HEK293 (cell line): Measurements from ENCODE around the gene YEATS4.

Experiments used
- CTCF ChIA-PET: fragments of 350-600 bp; formaldehyde crosslinking; extraction: SDS; loops from one replicate; lab custom pipeline; 2021; ENCODE audit warnings: antibody characterized with exemption; lab: Yijun Ruan, JAX
- POLR2A ChIA-PET: fragments of 300-600 bp; formaldehyde crosslinking; extraction: SDS; loops from one replicate; lab custom pipeline; 2020; ENCODE audit warnings: antibody characterized with exemption, inconsistent platforms; lab: Yijun Ruan, JAX
- H3K27ac ChIP-seq: fragments of 200-500 bp; sonication (Bioruptor generic); 2 replicates; pipeline ENCODE4 v1.5.1; 2014; ENCODE audit warnings: low read depth, low read length, control low read depth, inconsistent platforms; ENCODE audit errors: extremely low read depth
- H3K36me3 ChIP-seq, 2 experiments: fragments of 200-500 bp in 1 of 2; sonication (Bioruptor generic) in 1 of 2; 1 replicate in 1 of 2; 2 replicates in 1 of 2; pipeline ENCODE4 v1.5.1; 2014 to 2017; ENCODE audit warnings: inconsistent platforms in 2 of 2, low read length in 2 of 2; ENCODE audit not compliant: control insufficient read depth in 2 of 2, insufficient read depth in 1 of 2
- H3K4me1 ChIP-seq: fragments of 200-500 bp; sonication (Bioruptor generic); 2 replicates; pipeline ENCODE4 v1.5.1; 2014; ENCODE audit warnings: mild to moderate bottlenecking, low read length, inconsistent platforms; ENCODE audit not compliant: control insufficient read depth, insufficient read depth
- H3K4me3 ChIP-seq: 2 replicates; pipeline ENCODE4 v1.5.1; 2011; ENCODE audit warnings: low read depth, mild to moderate bottlenecking, control low read depth, low read length, moderate library complexity
- H3K9me3 ChIP-seq: fragments of 200-500 bp; sonication (Bioruptor generic); 2 replicates; pipeline ENCODE4 v1.5.1; 2014; ENCODE audit warnings: low read depth, low read length, inconsistent platforms; ENCODE audit not compliant: control insufficient read depth, insufficient read depth
- GLIS2 ChIP-seq: fragments of 450-650 bp; formaldehyde crosslinking; IDR thresholded peaks from 2 replicates; pipeline ENCODE4 v1.5.1; 2016; ENCODE audit warnings: missing biosample characterization, missing genetic modification characterization
- ZBTB1 ChIP-seq: fragments of 450-650 bp; formaldehyde crosslinking; IDR thresholded peaks from 2 replicates; pipeline ENCODE4 v1.5.1; 2016; ENCODE audit warnings: missing biosample characterization, missing genetic modification characterization
- ZNF184 ChIP-seq: fragments of 450-650 bp; IDR thresholded peaks from 2 replicates; pipeline ENCODE4 v1.5.1; 2018; ENCODE audit warnings: missing biosample characterization, mild to moderate bottlenecking, missing genetic modification characterization
- ZNF202 ChIP-seq: fragments of 450-650 bp; formaldehyde crosslinking; IDR thresholded peaks from 2 replicates; pipeline ENCODE4 v1.5.1; 2016; ENCODE audit warnings: missing biosample characterization, missing genetic modification characterization, borderline replicate concordance
- ZNF292 ChIP-seq: fragments of 450-650 bp; formaldehyde crosslinking; IDR thresholded peaks from 2 replicates; pipeline ENCODE4 v1.5.1; 2016; ENCODE audit warnings: low read depth, missing biosample characterization, missing genetic modification characterization, borderline replicate concordance
- ZNF433 ChIP-seq: fragments of 450-650 bp; formaldehyde crosslinking; IDR thresholded peaks from 2 replicates; pipeline ENCODE4 v1.5.1; 2016; ENCODE audit warnings: missing biosample characterization, missing genetic modification characterization, low read depth
- ZNF571 ChIP-seq: fragments of 450-650 bp; formaldehyde crosslinking; IDR thresholded peaks from 2 replicates; pipeline ENCODE4 v1.5.0; 2017; ENCODE audit warnings: missing biosample characterization, missing genetic modification characterization
- ZNF624 ChIP-seq: fragments of 450-650 bp; formaldehyde crosslinking; IDR thresholded peaks from 2 replicates; pipeline ENCODE4 v1.5.1; 2017; ENCODE audit warnings: missing biosample characterization, missing genetic modification characterization
- ZNF629 ChIP-seq: fragments of 450-650 bp; formaldehyde crosslinking; IDR thresholded peaks from 2 replicates; pipeline ENCODE4 v1.5.1; 2017; ENCODE audit warnings: missing biosample characterization, missing genetic modification characterization
- ZNF658 ChIP-seq: fragments of 450-650 bp; formaldehyde crosslinking; IDR thresholded peaks from 2 replicates; pipeline ENCODE4; 2016; ENCODE audit warnings: missing biosample characterization, missing genetic modification characterization
- ZNF785 ChIP-seq: fragments of 450-650 bp; formaldehyde crosslinking; IDR thresholded peaks from 2 replicates; pipeline ENCODE4 v1.5.1; 2016; ENCODE audit warnings: missing biosample characterization, missing genetic modification characterization
- ZNF792 ChIP-seq: fragments of 450-650 bp; formaldehyde crosslinking; IDR thresholded peaks from 2 replicates; pipeline ENCODE4 v1.5.1; 2016; ENCODE audit warnings: missing biosample characterization, missing genetic modification characterization
- ZNF830 ChIP-seq: fragments of 450-650 bp; IDR thresholded peaks from 2 replicates; pipeline ENCODE4 v1.5.0; 2018; ENCODE audit warnings: missing biosample characterization, missing genetic modification characterization, low read depth, mild to moderate bottlenecking, moderate library complexity
- TF ChIP-seq, protein P1 (sequence below): fragments of 450-650 bp; formaldehyde crosslinking; IDR thresholded peaks from 2 replicates; pipeline ENCODE4 v1.5.1; 2016; ENCODE audit warnings: missing biosample characterization, missing genetic modification characterization
- TF ChIP-seq, protein P2 (sequence below): fragments of 450-650 bp; formaldehyde crosslinking; IDR thresholded peaks from 2 replicates; pipeline ENCODE4 v1.5.1; 2016; ENCODE audit warnings: missing biosample characterization, missing genetic modification characterization
- TF ChIP-seq, protein P3 (sequence below): fragments of 450-650 bp; formaldehyde crosslinking; IDR thresholded peaks from 2 replicates; pipeline ENCODE4; 2016; ENCODE audit warnings: missing biosample characterization, missing genetic modification characterization
- TF ChIP-seq, protein P4 (sequence below): fragments of 450-650 bp; formaldehyde crosslinking; IDR thresholded peaks from 2 replicates; pipeline ENCODE4 v1.5.1; 2016; ENCODE audit warnings: missing biosample characterization, missing genetic modification characterization
- TF ChIP-seq, protein P5 (sequence below): fragments of 450-650 bp; formaldehyde crosslinking; IDR thresholded peaks from 2 replicates; pipeline ENCODE4 v1.5.1; 2016; ENCODE audit warnings: missing biosample characterization, missing genetic modification characterization, low read depth

The YEATS4 gene

DNA sequence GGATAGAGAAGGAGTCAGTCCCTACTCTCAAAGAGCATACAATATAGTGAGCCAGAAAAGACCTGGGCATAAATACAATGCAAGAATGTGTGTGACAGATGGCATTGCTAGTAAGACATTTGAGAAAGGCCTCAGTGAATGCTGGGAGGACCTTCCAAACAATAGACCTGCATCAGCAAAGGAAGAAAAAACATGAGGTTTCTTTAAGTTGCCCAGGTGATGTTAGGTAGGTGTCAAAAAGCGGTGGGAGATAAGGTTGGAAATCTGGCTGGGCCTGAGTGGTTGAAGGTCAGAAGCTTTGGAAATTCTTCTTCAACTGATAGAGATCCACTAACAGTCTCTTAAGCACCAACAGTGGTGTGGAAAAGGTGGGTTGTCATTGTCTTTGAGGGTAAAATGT is 60.2 kb downstream of the YEATS4 start:
- CTCF ChIA-PET, result interaction anchor here (0.6 kb wide), 1 partner anchor 151 kb away, joined by 4 read pairs; no protein-coding TSS in a partner anchor
- no peak for TF ChIP-seq ZNF433 (tag by site-specific recombination)
- TF ChIP-seq ZBTB1 (tag by site-specific recombination), result no peak
- TF ChIP-seq ZNF202 (tag by site-specific recombination), result no peak
- no peak for TF ChIP-seq ZNF785 (tag by site-specific recombination)
- no peak for TF ChIP-seq ZNF658 (tag by site-specific recombination)
- Histone ChIP-seq H3K4me1 (no peaks in the 10 kb centered on the region), H3K9me3 (no peaks in the 10 kb centered on the region), H3K27ac (no peak overlapping the region), H3K4me3 (no peak overlapping the region), H3K36me3 (no peaks in the 10 kb centered on the region)
- POLR2A ChIA-PET, result no interaction called here

DNA sequence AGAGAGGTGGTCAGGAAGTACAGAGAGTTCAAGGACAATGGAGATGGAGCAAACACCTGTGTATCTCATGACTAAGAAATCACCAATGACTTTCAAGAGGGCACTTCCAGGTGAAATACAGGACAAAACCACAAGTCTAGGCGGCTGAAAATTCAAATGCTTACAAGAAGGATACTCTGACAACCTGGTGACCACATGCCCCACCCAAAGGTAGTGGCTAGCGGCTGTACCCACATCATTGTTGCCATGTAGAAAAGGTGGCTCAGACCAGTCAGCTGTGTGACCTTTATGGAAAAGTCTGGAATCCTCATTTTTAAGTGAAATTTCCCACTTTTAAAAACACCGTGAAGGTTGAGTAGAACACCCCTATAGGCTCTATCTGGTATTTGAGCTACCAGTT is 62.0 kb downstream of the YEATS4 start:
- H3K4me1 ChIP-seq, result no peaks in the 10 kb centered on the region
- TF ChIP-seq, protein P1, sequence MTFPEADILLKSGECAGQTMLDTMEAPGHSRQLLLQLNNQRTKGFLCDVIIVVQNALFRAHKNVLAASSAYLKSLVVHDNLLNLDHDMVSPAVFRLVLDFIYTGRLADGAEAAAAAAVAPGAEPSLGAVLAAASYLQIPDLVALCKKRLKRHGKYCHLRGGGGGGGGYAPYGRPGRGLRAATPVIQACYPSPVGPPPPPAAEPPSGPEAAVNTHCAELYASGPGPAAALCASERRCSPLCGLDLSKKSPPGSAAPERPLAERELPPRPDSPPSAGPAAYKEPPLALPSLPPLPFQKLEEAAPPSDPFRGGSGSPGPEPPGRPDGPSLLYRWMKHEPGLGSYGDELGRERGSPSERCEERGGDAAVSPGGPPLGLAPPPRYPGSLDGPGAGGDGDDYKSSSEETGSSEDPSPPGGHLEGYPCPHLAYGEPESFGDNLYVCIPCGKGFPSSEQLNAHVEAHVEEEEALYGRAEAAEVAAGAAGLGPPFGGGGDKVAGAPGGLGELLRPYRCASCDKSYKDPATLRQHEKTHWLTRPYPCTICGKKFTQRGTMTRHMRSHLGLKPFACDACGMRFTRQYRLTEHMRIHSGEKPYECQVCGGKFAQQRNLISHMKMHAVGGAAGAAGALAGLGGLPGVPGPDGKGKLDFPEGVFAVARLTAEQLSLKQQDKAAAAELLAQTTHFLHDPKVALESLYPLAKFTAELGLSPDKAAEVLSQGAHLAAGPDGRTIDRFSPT (tag by site-specific recombination), result no peak
- TF ChIP-seq, protein P2, sequence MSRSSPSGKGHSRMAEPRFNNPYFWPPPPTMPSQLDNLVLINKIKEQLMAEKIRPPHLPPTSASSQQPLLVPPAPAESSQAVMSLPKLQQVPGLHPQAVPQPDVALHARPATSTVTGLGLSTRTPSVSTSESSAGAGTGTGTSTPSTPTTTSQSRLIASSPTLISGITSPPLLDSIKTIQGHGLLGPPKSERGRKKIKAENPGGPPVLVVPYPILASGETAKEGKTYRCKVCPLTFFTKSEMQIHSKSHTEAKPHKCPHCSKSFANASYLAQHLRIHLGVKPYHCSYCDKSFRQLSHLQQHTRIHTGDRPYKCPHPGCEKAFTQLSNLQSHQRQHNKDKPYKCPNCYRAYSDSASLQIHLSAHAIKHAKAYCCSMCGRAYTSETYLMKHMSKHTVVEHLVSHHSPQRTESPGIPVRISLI (tag by site-specific recombination), result no peak
- TF ChIP-seq ZNF571 (tag by site-specific recombination), result no peak
- no peak for TF ChIP-seq ZNF184 (tag by site-specific recombination)
- TF ChIP-seq, protein P3, sequence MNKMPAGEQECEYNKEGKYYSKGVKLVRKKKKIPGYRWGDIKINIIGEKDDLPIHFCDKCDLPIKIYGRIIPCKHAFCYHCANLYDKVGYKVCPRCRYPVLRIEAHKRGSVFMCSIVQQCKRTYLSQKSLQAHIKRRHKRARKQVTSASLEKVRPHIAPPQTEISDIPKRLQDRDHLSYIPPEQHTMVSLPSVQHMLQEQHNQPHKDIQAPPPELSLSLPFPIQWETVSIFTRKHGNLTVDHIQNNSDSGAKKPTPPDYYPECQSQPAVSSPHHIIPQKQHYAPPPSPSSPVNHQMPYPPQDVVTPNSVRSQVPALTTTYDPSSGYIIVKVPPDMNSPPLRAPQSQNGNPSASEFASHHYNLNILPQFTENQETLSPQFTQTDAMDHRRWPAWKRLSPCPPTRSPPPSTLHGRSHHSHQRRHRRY (tag by site-specific recombination), result no peak
- TF ChIP-seq, protein P4, sequence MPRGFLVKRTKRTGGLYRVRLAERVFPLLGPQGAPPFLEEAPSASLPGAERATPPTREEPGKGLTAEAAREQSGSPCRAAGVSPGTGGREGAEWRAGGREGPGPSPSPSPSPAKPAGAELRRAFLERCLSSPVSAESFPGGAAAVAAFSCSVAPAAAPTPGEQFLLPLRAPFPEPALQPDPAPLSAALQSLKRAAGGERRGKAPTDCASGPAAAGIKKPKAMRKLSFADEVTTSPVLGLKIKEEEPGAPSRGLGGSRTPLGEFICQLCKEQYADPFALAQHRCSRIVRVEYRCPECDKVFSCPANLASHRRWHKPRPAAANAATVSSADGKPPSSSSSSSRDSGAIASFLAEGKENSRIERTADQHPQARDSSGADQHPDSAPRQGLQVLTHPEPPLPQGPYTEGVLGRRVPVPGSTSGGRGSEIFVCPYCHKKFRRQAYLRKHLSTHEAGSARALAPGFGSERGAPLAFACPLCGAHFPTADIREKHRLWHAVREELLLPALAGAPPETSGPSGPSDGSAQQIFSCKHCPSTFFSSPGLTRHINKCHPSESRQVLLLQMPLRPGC (tag by site-specific recombination), result no peak
- TF ChIP-seq ZNF792 (tag by site-specific recombination), result no peak
- no peak for TF ChIP-seq ZNF624
- TF ChIP-seq GLIS2 (tag by site-specific recombination), result no peak
- no peak for TF ChIP-seq ZNF629 (tag by site-specific recombination)
- TF ChIP-seq, protein P5, sequence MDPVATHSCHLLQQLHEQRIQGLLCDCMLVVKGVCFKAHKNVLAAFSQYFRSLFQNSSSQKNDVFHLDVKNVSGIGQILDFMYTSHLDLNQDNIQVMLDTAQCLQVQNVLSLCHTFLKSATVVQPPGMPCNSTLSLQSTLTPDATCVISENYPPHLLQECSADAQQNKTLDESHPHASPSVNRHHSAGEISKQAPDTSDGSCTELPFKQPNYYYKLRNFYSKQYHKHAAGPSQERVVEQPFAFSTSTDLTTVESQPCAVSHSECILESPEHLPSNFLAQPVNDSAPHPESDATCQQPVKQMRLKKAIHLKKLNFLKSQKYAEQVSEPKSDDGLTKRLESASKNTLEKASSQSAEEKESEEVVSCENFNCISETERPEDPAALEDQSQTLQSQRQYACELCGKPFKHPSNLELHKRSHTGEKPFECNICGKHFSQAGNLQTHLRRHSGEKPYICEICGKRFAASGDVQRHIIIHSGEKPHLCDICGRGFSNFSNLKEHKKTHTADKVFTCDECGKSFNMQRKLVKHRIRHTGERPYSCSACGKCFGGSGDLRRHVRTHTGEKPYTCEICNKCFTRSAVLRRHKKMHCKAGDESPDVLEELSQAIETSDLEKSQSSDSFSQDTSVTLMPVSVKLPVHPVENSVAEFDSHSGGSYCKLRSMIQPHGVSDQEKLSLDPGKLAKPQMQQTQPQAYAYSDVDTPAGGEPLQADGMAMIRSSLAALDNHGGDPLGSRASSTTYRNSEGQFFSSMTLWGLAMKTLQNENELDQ (tag by site-specific recombination), result no peak
- TF ChIP-seq ZNF292 (tag by site-specific recombination), result no peak
- no peak for TF ChIP-seq ZNF830 (tag by site-specific recombination)
- TF ChIP-seq, all 188 proteins: peak for 0
- no peaks in the 10 kb centered on the region; a peak in 1 of 3 replicates for H3K36me3 ChIP-seq
- H3K27ac ChIP-seq, result no peak overlapping the region
- no peaks in the 10 kb centered on the region for H3K9me3 ChIP-seq
- H3K4me3 ChIP-seq, result no peak overlapping the region
- ChIA-PET POLR2A (interaction anchor here (0.6 kb wide), 1 partner anchor 42 kb away, joined by 3 read pairs; no protein-coding TSS in a partner anchor), CTCF (no interaction called here)
